Activated T-helper 17 cell treated with anti-CD3 and anti-CD28 coated beads, Interleukin-2, amount 50 U/mL, for 72 hours (primary cell): ENCODE measurements around the gene DEFB125. TPM values are rescaled to one million over a fixed set of nuclear protein-coding genes. Genes with fewer than 3 reads are reported as not detected.
"Not testable (repeated sequence)": the region's sequence is repeated elsewhere in the genome, so short reads cannot be mapped to it uniquely, and the experiment has no call there.

Experiments
- ATAC-seq: fragments of 150-1000 bp; cut with Tn5 transposase; replicated peaks from 2 replicates; pipeline ENCODE4 v1.10.0; 2021; ENCODE audit warnings: mild to moderate bottlenecking, moderate library complexity
- H3K27ac Mint-ChIP-seq: one replicate; pipeline ENCODE4 v1.8.0; 2022; ENCODE audit warnings: mixed read lengths
- H3K27me3 Mint-ChIP-seq: one replicate; pipeline ENCODE4 v1.8.0; 2022; ENCODE audit warnings: mixed read lengths
- H3K36me3 Mint-ChIP-seq: one replicate; pipeline ENCODE4 v1.8.0; 2022; ENCODE audit warnings: low read depth, mild to moderate bottlenecking, mixed read lengths
- H3K4me1 Mint-ChIP-seq: one replicate; pipeline ENCODE4 v1.8.0; 2022; ENCODE audit warnings: mixed read lengths
- H3K4me3 Mint-ChIP-seq: one replicate; pipeline ENCODE4 v1.8.0; 2022; ENCODE audit warnings: mild to moderate bottlenecking, mixed read lengths
- H3K9me3 Mint-ChIP-seq: one replicate; pipeline ENCODE4 v1.8.0; 2022; ENCODE audit warnings: mixed read lengths
- total RNA-seq, 2 donors: library from RNA; stranded (reverse); gene quantifications; one replicate each; pipeline ENCODE4 v1.2.3, GENCODE V29; 2022

DEFB125 gene, protein sequence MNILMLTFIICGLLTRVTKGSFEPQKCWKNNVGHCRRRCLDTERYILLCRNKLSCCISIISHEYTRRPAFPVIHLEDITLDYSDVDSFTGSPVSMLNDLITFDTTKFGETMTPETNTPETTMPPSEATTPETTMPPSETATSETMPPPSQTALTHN
- total RNA-seq: not detected

GRCh38 chr20:87401-87800 lies at the start of gene DEFB125:
Gene DEFB125 (plus strand): TSS chr20:87672. CDS start chr20:87710, 38 bp downstream.
- H3K36me3 Mint-ChIP-seq: no peaks in the 10 kb centered on the region
- H3K27me3 Mint-ChIP-seq: peaks cover 33% of the 10 kb centered on the region
- no peak within 1 kb of the TSS for H3K4me3 Mint-ChIP-seq
- H3K27ac Mint-ChIP-seq: no peak within 1 kb of the TSS
- no peaks in the 10 kb centered on the region for H3K4me1 Mint-ChIP-seq
- no peaks in the 10 kb centered on the region for H3K9me3 Mint-ChIP-seq
- no peak for ATAC-seq

GRCh38 chr20:60035-60918 lies 27.2 kb upstream of the DEFB125 start:
- Mint-ChIP-seq H3K9me3 (no peaks in the 10 kb centered on the region), H3K36me3 (no peaks in the 10 kb centered on the region), H3K27me3 (no peaks in the 10 kb centered on the region), H3K27ac (no peak overlapping the region), H3K4me1 (no peaks in the 10 kb centered on the region), H3K4me3 (no peak overlapping the region)
- no peak for ATAC-seq

DNA sequence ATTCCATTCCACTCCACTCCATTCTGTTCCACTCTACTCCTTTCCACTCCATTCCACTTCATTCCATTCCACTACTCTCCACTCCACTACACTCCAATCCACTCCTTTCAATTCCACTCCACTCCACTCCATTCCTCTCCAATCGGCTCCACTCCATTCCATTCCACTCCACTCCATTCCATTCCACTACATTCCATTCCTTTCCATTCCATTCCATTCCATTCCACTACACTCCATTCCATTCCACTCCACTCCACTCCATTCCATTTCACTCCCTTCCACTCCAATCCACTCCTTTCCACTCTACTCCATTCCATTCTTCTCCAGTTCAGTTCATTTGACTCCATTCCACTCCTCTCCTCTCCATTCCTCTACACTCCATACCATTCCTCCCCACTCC lies 26.2 kb upstream of the DEFB125 start:
- H3K36me3 Mint-ChIP-seq: no peaks in the 10 kb centered on the region
- no peak for ATAC-seq
- H3K9me3 Mint-ChIP-seq: no peaks in the 10 kb centered on the region

GRCh38 chr20:61757-62156 lies 25.7 kb upstream of the DEFB125 start:
- Mint-ChIP-seq H3K4me3 (no peak overlapping the region), H3K36me3 (no peaks in the 10 kb centered on the region), H3K9me3 (no peaks in the 10 kb centered on the region), H3K27ac (no peak overlapping the region), H3K4me1 (no peaks in the 10 kb centered on the region), H3K27me3 (no peaks in the 10 kb centered on the region)
- ATAC-seq: no peak

More for the DNA sequence above, 26.2 kb upstream of the DEFB125 start:
- H3K4me1 Mint-ChIP-seq: no peaks in the 10 kb centered on the region
- no peaks in the 10 kb centered on the region for H3K27me3 Mint-ChIP-seq
- H3K27ac Mint-ChIP-seq: no peak overlapping the region
- H3K4me3 Mint-ChIP-seq: no peak overlapping the region

GRCh38 chr20:62487-62886 lies 25.0 kb upstream of the DEFB125 start:
- Mint-ChIP-seq H3K4me3 (no peak overlapping the region), H3K27ac (no peak overlapping the region), H3K9me3 (no peaks in the 10 kb centered on the region), H3K36me3 (no peaks in the 10 kb centered on the region), H3K27me3 (peaks cover under 1% of the 10 kb centered on the region), H3K4me1 (no peaks in the 10 kb centered on the region)
- no peak for ATAC-seq

- Mint-ChIP-seq H3K27me3 (peaks cover 6% of the 10 kb centered on the region), H3K4me3 (no peak overlapping the region), H3K4me1 (no peaks in the 10 kb centered on the region), H3K9me3 (no peaks in the 10 kb centered on the region), H3K27ac (no peak overlapping the region), H3K36me3 (no peaks in the 10 kb centered on the region)
- no peak for ATAC-seq
Measured at GRCh38 chr20:64026-64603, 23.4 kb upstream of the DEFB125 start.

DNA sequence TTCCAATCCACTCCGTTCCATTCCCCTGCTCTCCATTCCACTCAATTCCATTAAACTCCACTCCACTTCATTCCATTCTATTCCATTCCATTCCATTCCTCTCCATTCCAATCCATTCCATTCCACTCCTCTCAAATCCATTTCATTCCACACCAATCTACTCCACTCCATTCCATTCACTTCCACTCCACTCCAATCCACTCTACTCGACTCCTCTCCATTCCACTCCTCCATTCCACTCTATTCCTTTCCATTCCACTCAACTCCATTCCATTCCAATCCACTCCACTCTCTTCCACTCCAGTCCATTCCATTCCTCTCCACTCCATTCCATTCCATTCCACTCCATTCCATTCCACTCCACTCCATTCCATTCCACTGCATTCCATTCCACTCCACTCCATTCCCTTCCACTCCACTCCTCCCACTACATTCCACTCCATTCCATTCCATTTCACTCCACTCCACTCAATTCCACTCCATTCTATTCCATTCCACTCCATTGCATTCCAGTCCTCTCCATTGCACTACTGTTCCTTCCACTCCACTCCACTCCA lies 22.6 kb upstream of the DEFB125 start:
- Mint-ChIP-seq H3K27ac (no peak overlapping the region), H3K4me1 (no peaks in the 10 kb centered on the region), H3K9me3 (no peaks in the 10 kb centered on the region), H3K36me3 (no peaks in the 10 kb centered on the region), H3K4me3 (no peak overlapping the region), H3K27me3 (peaks cover 12% of the 10 kb centered on the region)
- no peak for ATAC-seq

- Mint-ChIP-seq H3K27ac (no peak overlapping the region), H3K4me1 (no peaks in the 10 kb centered on the region), H3K27me3 (peaks cover 32% of the 10 kb centered on the region), H3K36me3 (no peaks in the 10 kb centered on the region), H3K4me3 (no peak overlapping the region), H3K9me3 (peaks cover 9% of the 10 kb centered on the region)
- no peak for ATAC-seq
Measured at GRCh38 chr20:77231-77630, 10.2 kb upstream of the DEFB125 start.

GRCh38 chr20:78338-78737 lies 9.1 kb upstream of the DEFB125 start:
- Mint-ChIP-seq H3K4me1 (no peaks in the 10 kb centered on the region), H3K36me3 (no peaks in the 10 kb centered on the region), H3K9me3 (peaks cover 9% of the 10 kb centered on the region), H3K27ac (no peak overlapping the region), H3K27me3 (peaks cover 27% of the 10 kb centered on the region), H3K4me3 (no peak overlapping the region)
- no peak for ATAC-seq

GRCh38 chr20:79565-79964 lies 7.9 kb upstream of the DEFB125 start:
- H3K4me1 Mint-ChIP-seq: no peaks in the 10 kb centered on the region
- no peak for ATAC-seq
- H3K27ac Mint-ChIP-seq: no peak overlapping the region
- H3K27me3 Mint-ChIP-seq: peaks cover 27% of the 10 kb centered on the region
- no peak overlapping the region for H3K4me3 Mint-ChIP-seq
- H3K9me3 Mint-ChIP-seq: peaks cover 9% of the 10 kb centered on the region
- H3K36me3 Mint-ChIP-seq: no peaks in the 10 kb centered on the region

DNA sequence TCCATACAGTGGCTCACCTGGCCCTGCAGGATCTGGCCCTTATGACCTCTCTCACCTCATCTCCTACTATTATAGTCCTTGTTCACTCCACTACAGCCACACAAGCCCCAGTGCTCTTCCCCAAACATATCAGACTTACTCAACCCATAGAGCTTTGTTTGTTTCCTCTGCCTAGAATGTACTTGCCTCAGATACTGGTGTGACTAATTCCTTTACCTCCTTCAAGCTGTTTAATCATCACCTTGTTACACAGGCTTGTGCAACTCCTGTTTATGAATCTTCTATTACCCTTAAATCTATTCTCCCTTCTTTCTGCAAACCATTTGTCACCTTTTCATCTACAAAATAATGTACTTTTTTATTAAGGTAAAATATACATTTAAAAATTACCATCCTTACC lies 3.2 kb downstream of the DEFB125 start:
- peaks cover 10% of the 10 kb centered on the region for H3K9me3 Mint-ChIP-seq
- H3K4me3 Mint-ChIP-seq: no peak overlapping the region
- H3K27ac Mint-ChIP-seq: no peak overlapping the region
- no peaks in the 10 kb centered on the region for H3K36me3 Mint-ChIP-seq
- ATAC-seq: peak; percentile 18
- peaks cover 50% of the 10 kb centered on the region for H3K27me3 Mint-ChIP-seq
- H3K4me1 Mint-ChIP-seq: no peaks in the 10 kb centered on the region

DNA sequence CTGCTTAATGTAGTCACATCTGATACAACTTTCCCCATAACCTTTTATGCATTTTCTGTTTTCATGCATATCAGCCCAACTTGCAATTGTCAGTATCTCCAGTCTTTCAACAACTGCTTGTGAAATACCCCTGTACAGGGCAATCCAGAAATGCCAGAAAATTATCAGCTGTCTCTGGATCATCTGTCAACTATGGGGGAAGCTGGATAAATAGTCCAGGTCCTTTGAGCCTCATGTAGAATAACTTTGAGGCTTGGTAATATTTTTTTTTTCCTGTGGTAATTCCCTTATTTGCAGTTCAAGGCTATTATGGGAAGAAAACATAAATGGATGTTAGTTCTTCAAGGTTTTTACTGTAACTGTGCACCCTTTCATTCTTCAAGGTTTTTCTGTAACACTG lies 6.2 kb downstream of the DEFB125 start:
- no peaks in the 10 kb centered on the region for H3K36me3 Mint-ChIP-seq
- no peak for ATAC-seq

GRCh38 chr20:95215-95614 lies 7.7 kb downstream of the DEFB125 start:
- ATAC-seq: no peak
- H3K36me3 Mint-ChIP-seq: no peaks in the 10 kb centered on the region

More for the DNA sequence above, 6.2 kb downstream of the DEFB125 start:
- Mint-ChIP-seq H3K27ac (no peak overlapping the region), H3K27me3 (peaks cover 53% of the 10 kb centered on the region), H3K4me1 (no peaks in the 10 kb centered on the region), H3K9me3 (peaks cover 17% of the 10 kb centered on the region), H3K4me3 (no peak overlapping the region)

DNA sequence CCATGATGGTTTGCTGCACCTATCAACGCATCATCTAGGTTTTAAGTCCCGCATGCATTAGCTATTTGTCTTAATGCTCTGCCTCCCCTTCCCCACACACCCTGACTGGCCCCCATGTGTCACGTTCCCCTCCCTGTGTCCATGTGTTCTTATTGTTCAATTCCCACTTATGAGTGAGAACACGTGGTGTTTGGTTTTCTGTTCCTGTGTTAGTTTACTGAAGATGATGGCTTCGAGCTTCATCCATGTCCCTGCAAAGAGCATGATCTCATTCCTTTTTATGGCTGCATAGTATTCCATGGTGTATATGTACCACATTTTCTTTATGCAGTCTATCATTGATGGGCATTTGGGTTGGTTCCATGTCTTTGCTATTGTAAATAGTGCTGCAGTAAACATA lies 10.2 kb downstream of the DEFB125 start:
- not testable (repeated sequence) for H3K36me3 Mint-ChIP-seq, H3K4me1 Mint-ChIP-seq, ATAC-seq, H3K4me3 Mint-ChIP-seq, H3K27ac Mint-ChIP-seq
- Mint-ChIP-seq H3K9me3 (peaks cover 17% of the 10 kb centered on the region), H3K27me3 (peaks cover 55% of the 10 kb centered on the region)

More at GRCh38 chr20:95215-95614, 7.7 kb downstream of the DEFB125 start:
- Mint-ChIP-seq H3K4me1 (no peaks in the 10 kb centered on the region), H3K4me3 (no peak overlapping the region), H3K9me3 (peaks cover 17% of the 10 kb centered on the region), H3K27me3 (peaks cover 62% of the 10 kb centered on the region), H3K27ac (no peak overlapping the region)

DNA sequence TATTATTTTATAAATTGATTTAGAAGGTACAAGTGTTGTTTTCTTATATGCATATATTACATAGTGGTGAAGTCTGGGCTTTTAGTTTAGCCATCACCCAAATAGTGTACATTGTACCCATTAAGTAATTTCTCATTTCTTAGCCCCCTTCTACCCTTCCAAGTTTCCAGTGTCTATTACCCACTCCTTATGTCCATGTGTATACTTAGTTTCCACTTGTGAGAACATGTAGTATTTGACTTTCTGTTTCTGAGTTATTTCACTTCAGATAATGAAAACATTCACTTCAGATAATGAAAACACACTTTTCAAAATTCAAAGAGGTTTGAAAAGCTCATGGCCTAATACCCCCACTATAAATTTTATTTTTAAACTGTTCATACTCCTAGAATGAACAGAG lies 14.5 kb downstream of the DEFB125 start:
- Mint-ChIP-seq H3K4me3 (no peak overlapping the region), H3K27me3 (peaks cover 48% of the 10 kb centered on the region), H3K4me1 (no peaks in the 10 kb centered on the region), H3K9me3 (no peaks in the 10 kb centered on the region), H3K36me3 (no peaks in the 10 kb centered on the region), H3K27ac (no peak overlapping the region)
- ATAC-seq: no peak
